GM10248 (cell line): ENCODE data around the gene SEMA3C.

ENCODE experiments used
- CTCF ChIA-PET: fragments of 300-600 bp; sonication (Branson Sonifier 250); formaldehyde crosslinking; extraction: SDS; loops from one replicate; lab custom pipeline; 2021; ENCODE audit warnings: antibody characterized with exemption; lab: Yijun Ruan, JAX
- POLR2A ChIA-PET: fragments of 350-650 bp; sonication (Branson Sonifier 250); formaldehyde crosslinking; extraction: SDS; loops from one replicate; lab custom pipeline; 2020; ENCODE audit warnings: antibody characterized with exemption; lab: Yijun Ruan, JAX
- DNase-seq: peaks from one replicate; pipeline ENCODE4 v3.0.0; 2012; ENCODE audit errors: extremely low spot score
- CTCF ChIP-seq: IDR thresholded peaks from 2 replicates; pipeline ENCODE4 v1.5.1; 2012; ENCODE audit warnings: mild to moderate bottlenecking, low read depth; ENCODE audit errors: extremely low read depth, missing control alignments, control extremely low read depth

SEMA3C gene

DNA sequence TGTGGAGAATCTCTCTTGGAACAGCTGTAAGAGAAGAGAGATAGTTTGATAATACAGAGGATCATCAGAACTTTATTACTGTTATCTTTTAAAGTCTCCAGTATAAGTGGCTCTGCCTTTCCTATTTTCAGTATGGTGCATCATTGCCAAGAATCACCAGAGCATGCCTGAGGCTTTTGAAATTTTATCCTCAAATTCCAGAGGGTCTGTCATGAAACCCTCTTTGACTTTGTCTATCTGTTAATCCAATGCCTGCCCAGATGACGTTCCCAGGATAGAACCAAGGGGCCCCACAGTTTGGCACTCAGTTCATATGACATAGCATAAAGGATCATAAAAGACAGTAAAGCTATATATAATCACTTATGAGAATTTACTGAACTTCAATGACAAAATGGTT, 35.3 kb upstream of the SEMA3C start:
- DNase-seq, result no peak
- CTCF ChIA-PET, result interaction anchor here (1.2 to 1.6 kb wide), 2 partner anchors 23 to 42 kb away, joined by 3 read pairs; no protein-coding TSS in a partner anchor

GRCh38 chr7:80950550-80950967, 31.7 kb upstream of the SEMA3C start:
- no peak for TF ChIP-seq CTCF
- ChIA-PET POLR2A (no interaction called here), CTCF (no interaction called here)
- no peak for DNase-seq

More for the DNA sequence above, 35.3 kb upstream of the SEMA3C start:
- POLR2A ChIA-PET, result no interaction called here
- no peak for TF ChIP-seq CTCF

GRCh38 chr7:80949449-80949848, 30.6 kb upstream of the SEMA3C start:
- no peak for DNase-seq
- ChIA-PET CTCF (no interaction called here), POLR2A (no interaction called here)
- no peak for TF ChIP-seq CTCF

GRCh38 chr7:80946858-80947257, 28.0 kb upstream of the SEMA3C start:
- POLR2A ChIA-PET, result no interaction called here
- CTCF ChIA-PET, result interaction anchor here (1.0 kb wide), 1 partner anchor 9 kb away, joined by 3 read pairs; no protein-coding TSS in a partner anchor
- TF ChIP-seq CTCF, result no peak

GRCh38 chr7:80945976-80946375, 27.1 kb upstream of the SEMA3C start:
- POLR2A ChIA-PET, result no interaction called here
- DNase-seq, result no peak
- CTCF ChIA-PET, result no interaction called here
- no peak for TF ChIP-seq CTCF

More at GRCh38 chr7:80946858-80947257, 28.0 kb upstream of the SEMA3C start:
- DNase-seq, result no peak

DNA sequence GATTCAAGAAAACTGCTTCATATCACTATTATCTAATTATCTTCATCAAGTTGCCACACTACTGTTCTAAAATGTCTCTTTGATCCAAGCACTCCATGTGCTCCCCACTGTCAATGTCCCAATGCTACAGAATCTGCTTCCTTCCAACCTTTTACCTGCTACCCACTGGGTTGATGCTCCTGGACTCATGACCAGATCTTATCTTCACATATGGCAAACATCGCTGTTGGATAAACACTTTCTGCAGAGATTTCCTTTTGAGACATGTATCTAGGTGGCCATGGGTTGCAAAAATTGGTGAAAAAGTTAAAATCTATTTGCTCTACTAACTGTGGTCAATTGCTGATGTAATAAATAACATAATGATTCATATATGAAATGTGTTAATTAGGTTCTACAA, 24.5 kb upstream of the SEMA3C start:
- CTCF ChIA-PET, result no interaction called here
- DNase-seq, result no peak
- POLR2A ChIA-PET, result no interaction called here
- TF ChIP-seq CTCF, result no peak

GRCh38 chr7:80942261-80943041, 23.6 kb upstream of the SEMA3C start:
- ChIA-PET POLR2A (no interaction called here), CTCF (no interaction called here)
- DNase-seq, result no peak
- TF ChIP-seq CTCF, result no peak
